Stimulated activated naive CD4-positive, alpha-beta T cell treated with Interleukin-2 at 50 U/mL for 16 hours (primary cell): ENCODE measurements around the gene POLR2J2.
"Not testable (repeated sequence)": the region's sequence is repeated elsewhere in the genome, so short reads cannot be mapped to it uniquely, and the experiment has no call there.

Experiments
- DNase-seq: peaks from one replicate; lab custom pipeline; 2025; lab: John Stamatoyannopoulos, UW

The POLR2J2 gene

DNA sequence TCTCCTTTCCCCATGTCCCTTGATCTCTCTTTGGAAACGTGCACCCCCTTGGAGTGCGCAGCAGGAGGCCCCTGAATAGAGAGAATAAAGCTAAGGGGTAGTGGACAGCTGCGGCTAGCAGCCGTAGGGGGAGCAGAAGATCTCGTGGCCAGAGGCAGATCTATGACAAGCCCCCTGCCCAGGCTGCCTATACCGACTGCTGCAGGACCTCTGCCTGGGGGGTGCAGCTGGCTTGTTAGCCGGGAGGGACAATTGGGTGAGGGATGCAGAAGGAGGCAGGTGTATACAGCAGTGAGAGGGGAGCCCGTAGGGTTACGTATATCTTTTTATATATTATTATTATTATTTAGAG lies 469 bp upstream of the POLR2J2 start:
- not testable (repeated sequence) for DNase-seq

DNA sequence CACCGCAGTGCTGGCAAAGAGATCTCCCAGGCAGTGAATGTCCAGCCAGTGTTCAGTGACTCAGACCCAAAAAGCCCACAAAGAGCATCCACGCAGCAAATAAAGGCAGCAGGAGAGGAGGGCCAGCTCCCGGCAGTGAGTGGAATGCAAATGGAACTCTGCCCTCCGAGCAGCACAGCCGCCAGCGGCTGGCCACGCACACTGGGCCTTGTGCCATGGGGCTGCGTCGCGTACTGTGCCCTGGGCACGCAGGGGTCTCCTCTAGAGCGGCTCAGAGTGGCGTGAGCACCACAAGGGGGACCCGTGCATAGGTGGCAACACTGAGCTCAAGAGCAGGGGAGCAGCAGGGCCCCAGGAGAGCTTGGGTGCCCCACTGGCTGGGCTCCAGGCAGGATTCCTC lies 3.9 kb downstream of the POLR2J2 start:
- DNase-seq: not testable (repeated sequence)

DNA sequence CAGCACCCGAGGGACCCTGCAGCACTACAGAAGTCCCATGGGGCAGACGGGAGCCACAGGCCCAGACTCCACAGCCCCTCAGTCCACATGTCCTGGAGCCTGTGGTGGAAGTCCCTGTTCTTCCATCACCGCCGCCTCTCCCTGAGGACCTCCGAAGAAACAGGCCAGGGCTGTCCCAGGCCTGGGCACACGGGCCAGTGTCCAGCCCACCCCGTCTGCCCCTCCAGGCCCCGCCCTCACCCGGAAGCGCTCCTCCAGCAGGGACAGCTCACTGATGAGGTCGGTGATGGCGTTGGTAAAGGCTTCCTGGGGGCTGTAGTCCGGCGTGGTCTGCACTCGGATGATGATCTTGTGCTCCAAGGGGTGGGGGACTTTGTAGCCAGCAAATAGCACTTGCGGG lies 4.6 kb downstream of the POLR2J2 start:
- DNase-seq: not testable (repeated sequence)

DNA sequence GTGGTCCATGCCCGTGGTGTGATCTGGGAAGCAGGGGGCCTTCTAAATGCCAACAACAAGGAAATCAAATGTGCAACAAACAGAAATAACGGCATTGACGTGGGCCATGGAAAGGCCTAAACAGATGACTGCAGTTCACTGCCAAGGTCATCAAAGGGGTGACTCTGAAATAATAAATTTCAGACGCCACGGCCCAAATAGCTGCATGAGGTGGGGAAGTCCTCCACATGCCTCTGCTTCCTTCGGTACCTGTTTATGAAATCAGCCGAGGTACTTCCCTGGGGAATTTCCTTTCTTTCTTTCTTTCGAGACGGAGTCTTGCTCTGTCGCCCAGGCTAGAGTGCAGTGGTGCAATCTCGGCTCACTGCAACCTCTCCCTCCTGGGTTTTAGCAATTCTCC lies 6.7 kb downstream of the POLR2J2 start:
- DNase-seq: not testable (repeated sequence)

DNA sequence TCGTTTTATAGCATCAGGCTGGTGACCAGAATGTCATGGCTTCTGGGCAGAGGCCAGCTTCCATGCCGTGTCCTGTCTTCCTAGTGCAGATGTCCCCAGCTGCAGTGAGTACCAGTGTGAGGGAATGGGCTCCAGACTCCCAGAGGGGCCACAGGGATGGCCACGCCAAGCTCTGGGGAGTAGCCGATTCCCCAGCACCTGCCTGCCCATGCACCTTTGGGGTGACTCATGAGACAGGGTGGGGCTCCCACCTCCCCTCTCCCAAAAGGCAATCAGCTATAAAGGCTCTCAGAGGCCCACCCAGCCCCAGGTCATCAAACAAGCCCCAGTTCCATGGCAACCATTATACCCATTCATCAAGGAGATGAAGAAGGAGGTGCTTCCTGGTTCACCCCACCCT lies 21.5 kb downstream of the POLR2J2 start, which contains the start of gene SPDYE2B:
Gene SPDYE2B, plus strand, starts transcription at position 396 of the 400 bp plus-strand sequence. CDS start 2,030 bp downstream, outside the sequence.
- DNase-seq: not testable (repeated sequence)

DNA sequence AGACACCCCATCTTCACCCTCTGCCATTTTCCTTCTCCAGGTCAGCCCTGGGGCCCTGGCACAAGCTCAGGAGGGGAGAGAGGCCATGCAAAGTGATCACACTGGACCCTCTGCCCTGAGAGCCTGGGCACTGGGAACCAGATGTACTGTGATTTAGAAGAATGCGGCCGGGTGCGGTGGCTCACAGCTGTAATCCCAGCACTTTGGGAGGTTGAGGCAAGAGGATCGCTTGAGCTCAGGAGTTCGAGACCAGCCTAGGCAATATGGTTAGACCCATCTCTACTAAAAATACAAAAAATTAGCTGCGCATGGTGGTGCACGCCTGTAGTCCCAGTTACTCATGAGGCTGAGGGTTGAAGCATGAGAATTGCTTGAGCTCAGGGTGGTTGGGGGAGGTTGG lies 23.6 kb downstream of the POLR2J2 start:
- DNase-seq: not testable (repeated sequence)

DNA sequence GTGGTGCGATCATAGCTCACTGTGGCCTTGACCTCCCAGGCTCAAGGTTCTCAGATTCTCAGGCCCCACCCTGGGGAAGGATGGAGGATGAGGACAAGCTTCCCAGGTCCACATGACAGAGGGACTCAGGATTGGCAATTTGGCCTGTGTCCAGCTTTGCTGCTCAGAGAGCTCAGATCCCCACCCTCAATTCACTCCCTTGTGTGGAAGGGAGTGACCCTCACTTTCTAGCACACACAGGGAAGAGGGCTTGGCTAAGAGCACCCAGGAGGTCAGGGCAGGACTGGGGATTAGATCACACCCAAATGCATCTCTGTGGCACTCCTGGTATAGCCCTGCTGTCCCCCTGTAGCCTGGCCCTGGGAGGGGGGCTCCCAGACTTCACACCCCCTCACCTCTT lies 28.1 kb downstream of the POLR2J2 start:
- DNase-seq: not testable (repeated sequence)

DNA sequence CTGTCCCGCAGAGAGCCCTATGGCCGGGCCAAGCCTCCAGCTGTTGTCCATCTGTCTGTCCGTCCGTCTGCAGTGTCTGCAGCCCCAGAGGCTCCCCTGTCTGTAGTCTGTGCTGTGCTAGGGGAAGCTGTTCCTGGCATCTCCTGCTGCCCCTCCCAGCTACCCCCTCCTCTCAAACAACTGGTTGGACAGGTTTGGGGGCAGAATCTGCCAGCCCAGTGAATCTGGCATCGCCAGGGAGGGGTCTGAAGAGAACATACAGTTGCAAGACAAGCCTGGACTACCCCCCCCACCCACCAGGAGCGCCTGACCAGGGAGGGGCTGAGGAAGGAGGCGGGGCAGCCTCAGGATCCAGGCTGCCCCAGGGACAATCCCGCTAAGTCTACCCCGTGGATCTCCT lies 28.8 kb downstream of the POLR2J2 start, which contains the start of gene UPK3BL1:
Gene UPK3BL1, minus strand, starts transcription at position 101 of the 400 bp plus-strand sequence. Its CDS starts 50 bp downstream, at position 51.
- not testable (repeated sequence) for DNase-seq

DNA sequence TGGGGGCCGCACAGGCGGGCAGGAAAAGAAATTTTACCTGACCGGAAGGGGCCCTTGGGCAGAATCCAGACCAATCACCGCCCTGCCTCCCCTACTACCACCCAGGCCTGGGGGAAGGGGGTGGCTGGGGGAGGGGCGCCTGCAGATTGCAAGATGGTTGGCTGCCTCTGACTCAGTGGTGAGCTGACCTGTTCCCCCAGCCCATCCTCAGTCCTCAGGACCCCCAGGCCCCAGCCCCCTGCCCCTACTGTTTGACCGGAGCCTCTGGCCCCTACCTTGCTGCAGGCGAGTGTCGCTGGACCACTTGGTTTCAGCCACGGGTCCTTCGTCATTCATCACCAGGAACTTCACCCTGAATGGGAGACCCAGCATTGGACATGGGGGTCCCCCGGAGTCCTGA lies 32.6 kb downstream of the POLR2J2 start:
- DNase-seq: not testable (repeated sequence)

DNA sequence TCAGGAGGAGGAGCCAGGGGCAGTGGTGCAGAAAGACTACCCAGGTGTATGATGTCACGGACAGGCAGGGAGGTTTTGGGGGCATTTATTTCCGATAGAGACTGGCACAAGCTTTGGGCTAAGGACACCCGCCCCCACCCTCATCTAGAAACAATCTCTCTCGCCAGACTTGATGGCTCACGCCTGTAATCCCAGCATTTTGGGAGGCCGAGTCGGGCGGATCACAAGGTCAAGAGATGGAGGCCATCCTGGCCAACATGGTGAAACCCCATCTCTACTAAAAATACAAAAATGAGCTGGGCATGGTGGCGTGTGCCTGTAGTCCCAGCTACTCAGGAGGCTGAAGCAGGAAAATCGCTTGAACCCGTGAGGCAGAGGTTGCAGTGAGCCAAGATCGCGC lies 34.5 kb downstream of the POLR2J2 start:
- not testable (repeated sequence) for DNase-seq

DNA sequence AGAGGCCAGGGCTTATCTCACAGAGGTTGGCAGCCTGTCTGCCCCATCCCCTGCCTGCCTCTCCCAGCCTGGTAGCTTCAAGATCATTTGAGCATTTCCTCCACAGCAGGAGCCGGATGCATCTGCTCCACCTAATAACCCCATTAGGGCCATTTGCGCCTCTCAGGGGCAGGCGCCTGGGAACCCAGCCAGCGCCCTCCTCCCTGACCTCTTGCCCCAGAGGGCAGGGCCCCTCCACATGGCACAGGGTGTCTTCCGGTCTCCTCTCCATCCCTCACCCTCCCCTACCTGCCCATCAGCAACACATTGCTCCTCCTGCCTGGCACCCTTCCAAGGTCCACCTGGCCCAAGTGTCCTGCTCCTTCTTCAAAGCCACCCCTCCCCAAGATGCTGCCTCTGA lies 36.1 kb downstream of the POLR2J2 start:
- DNase-seq: not testable (repeated sequence)

DNA sequence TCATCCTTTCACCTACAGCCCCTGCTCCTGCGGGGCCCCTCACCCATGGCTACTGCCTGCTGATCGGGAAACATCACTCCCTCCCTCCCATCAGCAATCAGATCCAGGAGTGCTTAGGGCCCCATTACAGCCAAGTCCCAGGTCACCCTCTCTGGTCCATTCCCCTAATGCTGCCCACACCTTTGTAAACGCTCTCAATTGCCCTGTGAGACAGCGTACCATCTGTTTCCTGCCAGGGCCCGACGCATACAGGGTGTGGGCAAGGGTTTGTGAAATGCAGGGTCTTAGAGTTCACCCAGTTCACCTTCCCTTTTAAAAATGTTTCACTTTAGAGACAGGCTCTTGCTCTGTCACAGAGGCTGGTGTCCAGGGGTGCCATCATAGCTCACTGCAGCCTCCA lies 37.2 kb downstream of the POLR2J2 start:
- not testable (repeated sequence) for DNase-seq

DNA sequence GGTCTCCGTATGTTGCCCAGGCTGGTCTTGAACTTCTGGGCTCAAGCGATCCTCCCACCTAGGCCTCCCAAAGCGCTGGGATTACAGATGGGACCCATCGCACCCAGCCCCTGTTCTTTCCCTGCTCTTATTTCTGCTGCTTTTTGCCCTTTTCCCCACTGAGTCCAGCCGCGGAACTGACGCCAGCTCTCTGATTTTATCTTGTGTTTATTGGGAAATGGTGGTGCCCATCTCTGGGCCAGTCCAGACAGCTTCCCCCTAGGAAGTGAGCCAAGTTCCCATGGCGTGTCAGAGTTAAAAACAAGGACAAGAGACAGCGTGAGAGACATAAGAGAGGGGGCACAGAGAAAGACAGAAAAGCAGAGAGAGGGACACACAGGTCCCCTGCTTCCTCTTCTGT lies 40.8 kb downstream of the POLR2J2 start:
- not testable (repeated sequence) for DNase-seq

DNA sequence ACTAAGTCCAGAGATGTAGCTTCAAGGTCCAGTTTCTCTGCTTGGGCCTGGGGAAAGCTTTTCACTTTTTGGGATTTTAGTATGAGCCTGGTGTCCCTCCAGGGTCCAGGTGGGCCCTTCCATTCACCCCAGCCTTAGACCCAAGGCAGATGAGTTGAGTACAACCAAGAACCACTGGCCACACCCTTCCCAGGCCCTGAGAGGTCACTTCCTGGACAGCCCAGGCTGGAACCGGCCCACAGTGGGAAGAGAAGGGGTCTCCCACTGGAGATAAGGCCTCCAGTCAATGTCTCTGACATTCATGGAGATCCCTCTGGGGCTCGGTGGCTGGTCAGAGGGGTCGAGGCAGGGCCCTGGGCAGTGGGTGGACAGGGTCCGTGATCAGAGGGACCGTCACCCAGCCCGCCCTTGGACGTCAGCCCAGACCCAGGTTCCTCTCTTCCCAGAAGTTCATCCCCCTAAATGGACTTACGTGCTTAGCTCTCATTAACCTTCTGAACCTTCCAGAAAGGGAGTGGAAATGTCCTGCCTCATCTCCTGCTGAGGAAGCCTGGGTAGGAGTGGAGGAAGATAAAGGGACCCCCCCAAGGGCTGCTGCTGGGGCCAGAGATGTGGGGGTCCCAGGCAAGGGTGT lies 44.1 kb downstream of the POLR2J2 start:
- not testable (repeated sequence) for DNase-seq

DNA sequence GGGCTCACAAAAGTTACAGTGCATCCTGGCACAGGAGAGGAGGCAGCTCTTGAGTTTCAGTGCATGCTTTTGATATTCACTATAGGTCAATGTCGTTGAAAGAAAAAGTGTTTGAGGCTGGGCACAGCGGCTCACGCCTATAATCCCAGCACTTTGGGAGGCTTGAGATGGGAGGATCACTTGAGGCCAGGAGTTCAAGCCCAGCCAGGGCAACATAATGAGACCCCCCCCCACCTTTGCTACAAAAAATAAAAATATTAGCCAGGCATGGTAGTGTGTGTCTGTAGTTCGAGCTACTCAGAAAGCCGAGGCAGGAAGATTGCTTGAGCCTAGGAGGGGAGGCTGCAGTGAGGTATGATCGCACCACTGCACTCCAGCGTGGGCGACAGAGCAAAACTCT lies 53.3 kb downstream of the POLR2J2 start:
- not testable (repeated sequence) for DNase-seq

DNA sequence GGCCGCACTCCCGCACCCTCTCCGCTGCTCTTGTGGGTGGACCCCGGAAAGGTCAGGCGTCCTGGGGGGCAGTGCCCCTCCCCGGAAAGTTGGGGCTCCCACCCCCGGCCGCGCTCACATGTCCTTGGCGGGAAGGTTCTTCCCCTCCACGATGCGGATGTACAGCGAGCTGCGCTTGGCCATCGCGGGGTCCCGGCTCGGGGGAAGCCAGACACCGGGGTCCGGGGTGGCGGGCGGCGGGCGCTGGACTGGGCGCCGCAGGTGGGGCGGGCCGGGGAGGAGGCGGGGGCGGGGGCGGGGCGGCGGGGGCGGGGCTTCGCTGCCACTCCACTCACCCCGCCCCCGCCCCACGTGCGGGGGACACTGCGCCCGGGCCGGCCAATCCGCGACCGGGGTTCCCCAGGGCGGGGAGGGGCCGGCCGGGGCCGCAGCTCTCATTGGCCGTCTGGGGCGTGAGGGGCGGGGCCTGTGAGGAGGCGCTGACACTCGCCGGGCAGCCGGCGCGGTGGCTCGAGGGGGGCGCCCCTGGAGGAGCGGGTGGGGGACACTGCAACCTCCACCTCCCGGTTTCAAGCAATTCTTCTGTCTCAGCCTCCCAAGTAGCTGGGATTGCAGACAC lies 54.8 kb downstream of the POLR2J2 start, which contains the start of gene RASA4:
Gene RASA4, minus strand, starts transcription at position 250 of the 619 bp plus-strand sequence. Its CDS starts 67 bp downstream, at position 183.
- not testable (repeated sequence) for DNase-seq
